Fibroblast of mammary gland (primary cell): ENCODE measurements around the gene FGF2.
A peak's percentile ranks its signal among the peaks of the same experiment; 100 is the strongest.

Experiments used
- DNase-seq: peaks from one replicate; pipeline ENCODE4 v3.0.0-alpha.2; 2010; ENCODE audit warnings: low read depth
- H3K4me3 ChIP-seq: 2 replicates; pipeline ENCODE4 v1.5.1; 2011; ENCODE audit warnings: low read depth, mild to moderate bottlenecking, low read length, moderate library complexity; ENCODE audit not compliant: control insufficient read depth
- TF ChIP-seq, protein P1 (sequence below): conservative IDR thresholded peaks from 2 replicates; pipeline ENCODE4 v1.5.1; 2011; ENCODE audit warnings: low read depth, low read length, inconsistent platforms; ENCODE audit not compliant: control insufficient read depth, insufficient read depth

The FGF2 gene

GRCh38 chr4:122909683-122910082, 83.1 kb downstream of the FGF2 start:
- no peak for DNase-seq
- TF ChIP-seq, protein P1, sequence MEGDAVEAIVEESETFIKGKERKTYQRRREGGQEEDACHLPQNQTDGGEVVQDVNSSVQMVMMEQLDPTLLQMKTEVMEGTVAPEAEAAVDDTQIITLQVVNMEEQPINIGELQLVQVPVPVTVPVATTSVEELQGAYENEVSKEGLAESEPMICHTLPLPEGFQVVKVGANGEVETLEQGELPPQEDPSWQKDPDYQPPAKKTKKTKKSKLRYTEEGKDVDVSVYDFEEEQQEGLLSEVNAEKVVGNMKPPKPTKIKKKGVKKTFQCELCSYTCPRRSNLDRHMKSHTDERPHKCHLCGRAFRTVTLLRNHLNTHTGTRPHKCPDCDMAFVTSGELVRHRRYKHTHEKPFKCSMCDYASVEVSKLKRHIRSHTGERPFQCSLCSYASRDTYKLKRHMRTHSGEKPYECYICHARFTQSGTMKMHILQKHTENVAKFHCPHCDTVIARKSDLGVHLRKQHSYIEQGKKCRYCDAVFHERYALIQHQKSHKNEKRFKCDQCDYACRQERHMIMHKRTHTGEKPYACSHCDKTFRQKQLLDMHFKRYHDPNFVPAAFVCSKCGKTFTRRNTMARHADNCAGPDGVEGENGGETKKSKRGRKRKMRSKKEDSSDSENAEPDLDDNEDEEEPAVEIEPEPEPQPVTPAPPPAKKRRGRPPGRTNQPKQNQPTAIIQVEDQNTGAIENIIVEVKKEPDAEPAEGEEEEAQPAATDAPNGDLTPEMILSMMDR: no peak

GRCh38 chr4:122911588-122911987, 85.0 kb downstream of the FGF2 start:
- TF ChIP-seq, protein P1: no peak
- H3K4me3 ChIP-seq: no peak overlapping the region
- DNase-seq: no peak

More at GRCh38 chr4:122909683-122910082, 83.1 kb downstream of the FGF2 start:
- no peak overlapping the region for H3K4me3 ChIP-seq

DNA sequence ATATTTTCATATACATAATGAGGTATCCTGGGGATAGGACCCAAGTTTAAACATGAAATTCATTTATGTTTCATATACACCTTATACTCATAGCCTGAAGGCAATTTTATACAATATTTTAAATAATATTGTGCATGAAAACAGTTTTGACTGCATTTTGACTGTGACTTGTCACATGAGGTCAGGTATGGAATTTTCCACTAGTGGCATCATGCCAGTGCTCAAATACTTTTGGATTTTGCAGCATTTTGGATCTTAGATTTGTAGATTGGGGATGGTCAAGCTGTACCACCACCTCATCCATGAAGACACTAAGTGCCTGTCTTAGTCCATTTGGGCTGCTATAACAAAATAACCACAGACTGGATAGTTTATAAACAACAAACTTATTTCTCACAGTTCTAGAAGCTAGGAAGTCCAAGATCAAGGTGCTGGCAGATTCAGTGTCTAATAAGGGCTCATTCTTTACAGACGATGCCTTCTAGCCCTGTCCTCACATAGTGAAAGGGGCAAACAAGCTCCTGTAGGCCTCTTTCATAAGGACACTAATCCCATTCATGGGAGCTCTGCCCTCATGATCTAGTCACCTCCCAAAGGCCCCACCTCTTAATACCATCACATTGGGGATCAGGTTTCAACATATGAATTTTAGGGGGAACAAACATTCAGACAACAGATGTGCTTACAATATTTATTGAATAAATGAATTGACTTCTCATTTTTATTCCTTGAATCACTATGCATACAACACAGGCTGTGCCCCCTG, 86.4 kb downstream of the FGF2 start:
- peak; percentile 49 for DNase-seq
- TF ChIP-seq, protein P1: no peak
- no peak overlapping the region for H3K4me3 ChIP-seq

- peak; percentile 75 for DNase-seq
- TF ChIP-seq, protein P1: peak; percentile 69
- H3K4me3 ChIP-seq: no peak overlapping the region
Measured at GRCh38 chr4:122914292-122914904, 87.8 kb downstream of the FGF2 start.

- DNase-seq: peak; percentile 57
- TF ChIP-seq, protein P1: no peak
- no peak overlapping the region for H3K4me3 ChIP-seq
Measured at GRCh38 chr4:122914938-122915337, 88.3 kb downstream of the FGF2 start.

GRCh38 chr4:122917731-122918130, 91.1 kb downstream of the FGF2 start:
- TF ChIP-seq, protein P1: no peak
- no peak overlapping the region for H3K4me3 ChIP-seq
- no peak for DNase-seq
